Choroid plexus epithelial cell (primary cell): ENCODE data around the gene DTNA.

Source experiments
- DNase-seq: peaks from one replicate; pipeline ENCODE4 v3.0.0-alpha.2; 2010; ENCODE audit warnings: low read depth
- H3K4me3 ChIP-seq: 2 replicates; pipeline ENCODE4 v1.5.1; 2011; ENCODE audit warnings: low read depth, mild to moderate bottlenecking, control low read depth, low read length, moderate library complexity
- TF ChIP-seq, protein P1 (sequence below): conservative IDR thresholded peaks from 2 replicates; pipeline ENCODE4 v1.5.1; 2011; ENCODE audit warnings: low read depth, mild to moderate bottlenecking, control low read depth, inconsistent platforms, low read length, moderate library complexity

The DTNA gene

DNA sequence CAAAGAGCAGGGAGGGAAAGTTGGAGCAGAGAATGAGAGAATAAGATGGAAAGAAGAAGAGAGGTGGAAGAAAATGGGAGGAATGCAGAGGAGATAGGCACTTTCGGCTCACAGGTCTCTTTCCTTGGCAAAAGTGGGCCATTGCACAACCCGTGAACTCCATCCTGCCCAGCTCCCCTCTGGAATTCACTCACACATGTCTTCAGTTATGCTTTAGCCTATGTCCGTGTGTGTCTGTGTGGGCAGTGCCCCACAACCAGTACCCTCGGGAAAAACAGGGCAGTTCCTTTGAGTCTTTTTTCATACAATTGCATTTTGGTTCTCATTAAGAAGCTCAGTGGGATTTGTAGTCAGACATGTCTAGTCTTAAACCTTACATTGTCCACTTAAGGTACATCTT, 34.5 kb downstream of the DTNA start:
- TF ChIP-seq, protein P1, sequence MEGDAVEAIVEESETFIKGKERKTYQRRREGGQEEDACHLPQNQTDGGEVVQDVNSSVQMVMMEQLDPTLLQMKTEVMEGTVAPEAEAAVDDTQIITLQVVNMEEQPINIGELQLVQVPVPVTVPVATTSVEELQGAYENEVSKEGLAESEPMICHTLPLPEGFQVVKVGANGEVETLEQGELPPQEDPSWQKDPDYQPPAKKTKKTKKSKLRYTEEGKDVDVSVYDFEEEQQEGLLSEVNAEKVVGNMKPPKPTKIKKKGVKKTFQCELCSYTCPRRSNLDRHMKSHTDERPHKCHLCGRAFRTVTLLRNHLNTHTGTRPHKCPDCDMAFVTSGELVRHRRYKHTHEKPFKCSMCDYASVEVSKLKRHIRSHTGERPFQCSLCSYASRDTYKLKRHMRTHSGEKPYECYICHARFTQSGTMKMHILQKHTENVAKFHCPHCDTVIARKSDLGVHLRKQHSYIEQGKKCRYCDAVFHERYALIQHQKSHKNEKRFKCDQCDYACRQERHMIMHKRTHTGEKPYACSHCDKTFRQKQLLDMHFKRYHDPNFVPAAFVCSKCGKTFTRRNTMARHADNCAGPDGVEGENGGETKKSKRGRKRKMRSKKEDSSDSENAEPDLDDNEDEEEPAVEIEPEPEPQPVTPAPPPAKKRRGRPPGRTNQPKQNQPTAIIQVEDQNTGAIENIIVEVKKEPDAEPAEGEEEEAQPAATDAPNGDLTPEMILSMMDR: no peak
- no peak for DNase-seq

DNA sequence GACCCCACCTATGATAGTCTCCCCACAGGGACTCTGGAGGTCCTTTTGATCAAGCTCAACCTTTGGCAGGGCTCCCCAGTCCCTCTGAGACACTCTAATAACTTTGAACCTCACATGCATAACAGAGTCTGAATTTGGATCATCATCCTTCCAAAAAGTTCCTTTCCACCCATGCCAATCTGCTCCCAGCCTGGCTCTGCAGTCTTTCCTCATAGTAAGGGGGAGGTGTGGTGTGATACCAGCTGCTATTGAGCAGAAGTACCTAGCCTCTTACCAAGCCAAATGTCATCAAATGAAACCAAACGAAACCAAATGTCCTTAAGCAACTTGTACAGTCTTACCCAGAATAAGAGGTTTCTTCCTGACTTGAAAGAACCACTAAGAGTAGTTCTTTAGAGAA, 36.5 kb downstream of the DTNA start:
- no peak overlapping the region for H3K4me3 ChIP-seq
- no peak for DNase-seq
- TF ChIP-seq, protein P1: no peak

More for the DNA sequence above, 34.5 kb downstream of the DTNA start:
- no peak overlapping the region for H3K4me3 ChIP-seq

DNA sequence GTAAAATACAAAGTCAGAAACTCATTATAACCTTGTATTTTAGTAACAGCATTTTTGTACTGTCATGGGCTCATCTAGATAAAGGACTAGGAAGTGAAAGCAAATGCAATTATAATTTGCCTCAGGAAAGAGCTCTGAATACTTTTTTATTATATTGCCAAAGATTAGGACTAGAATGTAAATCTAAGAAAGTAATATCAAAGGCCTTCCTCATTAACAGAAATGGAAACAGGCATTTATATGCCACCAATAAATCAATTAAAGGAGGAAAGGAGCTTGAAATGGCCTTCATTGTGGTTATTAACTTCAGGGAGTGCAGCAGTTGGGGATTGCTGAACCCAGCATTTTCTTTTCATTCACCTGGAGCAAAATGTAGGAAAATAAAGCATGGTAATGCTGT, 39.6 kb downstream of the DTNA start:
- TF ChIP-seq, protein P1: no peak
- DNase-seq: no peak
- H3K4me3 ChIP-seq: no peak overlapping the region

DNA sequence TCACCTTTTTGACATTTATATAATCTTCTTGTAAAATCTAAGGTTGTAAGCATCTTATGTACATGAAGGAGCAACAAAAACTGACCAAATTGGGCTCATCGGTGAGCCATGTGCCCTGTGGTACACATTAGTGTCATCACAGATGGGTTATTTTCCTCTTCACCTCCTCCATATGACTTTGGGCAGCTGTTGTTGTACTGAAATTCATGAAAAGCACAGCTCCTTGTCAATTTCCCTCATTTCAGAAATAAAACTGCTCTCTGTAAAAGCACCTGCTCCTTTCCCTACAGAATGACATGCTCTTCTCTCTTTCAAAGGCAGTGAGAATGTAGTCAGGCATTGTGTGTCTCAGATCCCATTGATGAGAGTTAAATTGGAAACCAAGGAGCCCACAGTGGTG, 42.0 kb downstream of the DTNA start:
- DNase-seq: no peak
- no peak overlapping the region for H3K4me3 ChIP-seq
- TF ChIP-seq, protein P1: no peak

- H3K4me3 ChIP-seq: no peak overlapping the region
- TF ChIP-seq, protein P1: no peak
- no peak for DNase-seq
These were observed 44.2 kb downstream of the DTNA start for GRCh38 chr18:34754300-34754699.

GRCh38 chr18:34757666-34758065, 47.6 kb downstream of the DTNA start:
- no peak overlapping the region for H3K4me3 ChIP-seq
- DNase-seq: no peak
- TF ChIP-seq, protein P1: no peak

GRCh38 chr18:34758378-34758948, 48.4 kb downstream of the DTNA start:
- DNase-seq: no peak
- TF ChIP-seq, protein P1: no peak
- H3K4me3 ChIP-seq: no peak overlapping the region
